HG02938 (cell line): ENCODE measurements around the gene HNRNPF.

Experiments
- ATAC-seq: cut with Tn5 transposase; IDR thresholded peaks from one replicate; pipeline ENCODE4 v1.9.1; 2021; ENCODE audit warnings: mild to moderate bottlenecking, moderate library complexity; ENCODE audit not compliant: unreplicated experiment

HNRNPF gene

DNA sequence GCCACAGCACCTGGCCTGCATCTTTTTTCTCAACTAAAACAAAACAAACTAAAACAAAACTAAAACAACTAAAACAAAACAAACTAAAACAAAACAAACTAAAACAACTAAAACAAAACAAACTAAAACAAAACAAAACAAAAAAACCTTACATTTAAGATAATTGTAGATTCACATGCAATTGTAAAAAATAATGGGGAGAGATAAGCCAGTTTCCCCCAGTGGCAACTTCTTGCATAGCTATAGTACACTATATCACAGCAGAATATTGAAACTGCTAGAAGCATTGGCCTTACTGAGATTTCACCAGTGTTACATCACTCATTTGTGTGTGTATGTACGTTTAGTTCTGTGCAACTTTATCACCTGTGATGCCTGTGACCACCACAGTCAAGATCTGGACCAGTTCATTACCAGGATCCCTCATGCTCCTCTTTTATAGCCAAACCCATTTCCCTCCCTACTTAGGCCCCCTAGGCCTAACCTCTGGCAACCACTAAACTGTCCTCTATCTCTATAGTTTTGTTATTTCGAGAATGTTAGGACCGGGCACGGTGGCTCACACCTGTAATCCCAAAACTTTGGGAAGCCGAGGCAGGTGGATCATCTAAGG, 28.3 kb downstream of the HNRNPF start:
- no peak for ATAC-seq

GRCh38 chr10:43377424-43377883, 31.5 kb downstream of the HNRNPF start:
- no peak for ATAC-seq

- ATAC-seq = no peak
Observed at GRCh38 chr10:43376828-43377423, 32.1 kb downstream of the HNRNPF start.

- no peak for ATAC-seq
Observed at GRCh38 chr10:43376046-43376635, 32.8 kb downstream of the HNRNPF start.

- ATAC-seq = no peak
Observed at GRCh38 chr10:43375401-43376020, 33.5 kb downstream of the HNRNPF start.

DNA sequence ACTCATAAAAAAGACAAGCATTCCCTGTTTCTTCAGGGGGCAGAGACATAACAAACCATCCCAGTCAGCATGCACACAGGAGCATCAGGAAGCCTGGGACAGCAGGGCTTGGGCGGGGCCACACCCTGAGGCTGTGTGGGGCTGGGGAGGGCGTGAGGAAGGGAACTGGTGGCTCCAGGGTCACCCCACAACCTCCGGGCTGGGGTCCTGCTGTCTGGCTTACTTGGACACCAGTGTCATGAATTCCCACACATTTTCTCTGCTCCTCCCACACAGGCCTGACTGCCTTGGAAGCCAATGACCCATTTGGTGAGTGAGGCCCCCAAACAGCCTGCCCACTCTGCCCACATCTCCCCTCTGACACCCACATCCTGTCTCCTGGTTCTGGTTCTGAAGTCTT, 34.8 kb downstream of the HNRNPF start:
- ATAC-seq = no peak

DNA sequence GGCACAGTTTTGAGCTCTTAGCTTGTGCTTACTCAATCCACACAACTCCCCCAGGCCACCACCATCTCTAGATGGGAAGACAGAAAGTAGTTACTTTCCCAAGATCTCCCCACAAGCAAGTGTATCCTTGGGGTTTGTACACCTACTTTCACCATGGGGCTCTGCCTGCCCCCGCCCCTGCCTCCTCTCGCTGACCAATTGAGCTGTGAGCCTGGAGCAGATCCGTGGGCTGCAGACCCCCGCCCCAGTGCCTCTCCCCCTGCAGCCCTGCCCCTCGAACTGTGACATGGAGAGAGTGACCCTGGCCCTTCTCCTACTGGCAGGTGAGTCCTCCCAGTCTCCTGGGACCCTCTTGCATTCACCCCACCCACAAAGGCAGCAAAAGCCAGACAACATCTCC, 35.5 kb downstream of the HNRNPF start:
- ATAC-seq = no peak

- ATAC-seq = no peak
Observed at GRCh38 chr10:43372765-43373361, 36.1 kb downstream of the HNRNPF start.

DNA sequence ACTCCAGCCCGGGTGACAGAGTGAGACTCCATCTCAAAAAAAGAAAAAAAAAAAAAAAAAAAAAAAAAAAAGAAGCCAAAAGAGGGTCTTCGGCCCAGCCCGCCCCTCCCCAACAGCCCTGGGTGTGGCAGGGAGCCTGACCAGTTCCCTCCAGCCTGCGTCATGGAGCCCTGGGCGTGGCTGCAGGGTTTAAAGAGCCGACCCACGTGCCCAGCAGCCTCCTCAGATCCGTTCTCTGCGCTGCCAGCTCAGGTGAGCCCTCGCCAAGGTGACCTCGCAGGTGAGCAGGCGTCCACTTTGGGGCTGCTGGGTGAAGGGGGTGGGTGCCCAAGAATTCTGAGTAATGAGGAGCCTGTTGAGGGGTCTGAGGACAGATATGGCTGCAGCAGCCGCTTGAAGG, 37.6 kb downstream of the HNRNPF start, which contains the start of gene FXYD4:
Gene FXYD4, plus strand, starts transcription at position 219 of the 400 bp plus-strand sequence. CDS start 2,111 bp downstream, outside the sequence.
- ATAC-seq = no peak

DNA sequence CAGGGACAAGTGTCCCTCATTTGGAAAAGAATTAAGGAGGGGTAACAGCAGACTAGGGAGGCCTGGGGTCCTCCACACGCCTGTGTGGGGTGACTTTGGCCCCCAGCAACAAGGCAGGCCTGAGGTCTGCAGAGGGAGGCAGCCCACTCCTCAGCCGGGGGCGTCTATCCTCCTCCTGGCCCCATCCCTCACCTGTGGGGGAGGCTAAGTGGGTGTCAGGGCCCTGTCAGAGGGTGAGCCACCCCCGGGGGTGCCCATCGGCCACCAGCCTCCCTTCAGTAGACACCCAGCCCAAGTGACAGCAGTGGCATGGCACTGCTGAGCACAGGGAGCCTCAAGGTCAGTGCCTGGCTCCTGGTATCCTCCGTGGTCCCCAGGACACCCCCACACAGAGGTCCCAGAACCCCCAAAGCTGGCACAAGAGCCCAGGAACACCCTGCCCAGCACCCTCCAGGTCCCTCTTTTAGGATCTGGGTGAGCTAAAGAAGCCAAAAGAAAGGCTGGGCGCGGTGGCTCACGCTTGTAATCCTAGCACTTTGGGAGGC, 38.2 kb downstream of the HNRNPF start:
- ATAC-seq = no peak

GRCh38 chr10:43369921-43370320, 39.1 kb downstream of the HNRNPF start:
- ATAC-seq = no peak

DNA sequence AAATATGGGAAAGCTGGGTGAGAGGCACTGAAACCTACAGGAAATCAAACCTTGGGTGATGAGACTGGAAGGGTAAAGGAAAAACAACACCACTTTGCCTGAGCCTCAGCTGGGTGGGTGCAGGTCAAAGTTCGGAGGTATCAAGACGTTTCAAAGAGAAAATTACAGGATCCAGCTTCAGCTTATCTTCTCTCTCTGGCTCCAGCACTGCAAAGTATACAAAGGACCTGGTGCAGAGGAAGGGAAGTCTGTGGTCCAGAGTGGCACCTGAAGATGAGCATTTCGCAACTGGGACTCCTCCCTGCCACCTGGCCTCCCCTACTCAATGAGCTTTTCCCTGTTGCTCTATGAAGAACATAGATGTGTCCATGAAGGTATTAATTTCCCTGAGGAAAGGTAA, 44.0 kb downstream of the HNRNPF start:
- no peak for ATAC-seq

DNA sequence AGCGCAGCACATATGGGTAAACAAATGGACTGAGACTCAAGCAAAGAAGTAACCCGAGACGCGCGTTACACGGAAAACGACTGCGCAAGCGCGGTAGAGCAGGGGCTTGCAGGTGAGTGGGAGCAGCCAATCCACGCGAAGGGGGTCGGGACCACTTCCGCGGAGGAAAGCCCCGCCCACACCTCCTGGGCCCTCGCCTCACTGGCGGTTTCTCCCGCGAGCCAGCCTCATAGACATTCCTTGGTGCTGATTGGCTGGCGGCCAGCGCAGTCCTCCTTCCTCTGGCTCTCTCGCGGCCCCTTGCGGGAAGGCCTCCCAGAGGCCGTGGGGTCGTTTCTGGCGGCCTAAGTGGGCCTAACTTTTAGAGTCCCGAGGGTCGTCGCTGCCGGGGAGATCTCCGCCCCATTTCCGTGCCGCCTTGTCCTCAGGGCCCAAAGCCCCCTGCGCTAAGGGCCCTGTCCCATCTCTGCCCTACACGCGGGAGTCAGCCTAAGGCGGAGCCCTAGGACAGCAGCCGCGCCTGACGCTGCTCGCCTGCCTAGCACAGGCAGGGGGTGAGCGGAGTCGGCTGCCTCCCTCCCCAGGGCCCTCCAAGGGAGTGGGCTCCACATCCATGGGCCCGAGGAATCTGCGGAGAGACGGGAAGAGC, 46.7 kb downstream of the HNRNPF start:
- ATAC-seq = peak; percentile 88

DNA sequence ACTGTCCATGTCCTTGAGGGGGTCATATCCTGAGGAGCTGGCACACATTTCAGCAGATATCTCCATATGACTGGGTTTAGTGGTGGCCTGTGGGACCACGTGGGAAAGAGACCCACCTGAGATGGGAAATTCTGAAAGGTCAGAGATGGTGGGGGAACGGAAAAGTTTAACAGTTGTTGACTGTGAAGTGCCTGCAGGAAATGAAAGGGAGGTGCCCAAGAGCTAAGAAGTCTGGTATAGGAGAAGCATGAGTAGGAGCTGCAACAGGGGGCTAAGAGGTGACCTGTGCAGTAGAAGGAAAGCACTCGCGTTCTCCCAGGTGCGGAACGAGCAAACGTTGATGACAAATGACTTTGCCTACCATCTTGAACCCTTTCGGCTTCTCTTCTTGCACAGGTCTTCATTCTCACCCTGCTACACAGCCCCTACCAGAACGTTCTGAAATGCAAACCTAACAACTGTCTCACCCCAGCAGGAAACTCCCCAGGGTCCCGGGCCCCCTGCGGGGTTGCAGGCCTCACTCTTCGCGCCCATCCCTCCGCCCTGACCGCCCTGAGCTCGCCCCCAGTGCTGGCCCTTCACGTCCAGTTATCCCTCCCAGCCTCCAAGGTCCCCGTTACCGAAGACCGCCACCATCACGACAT, 47.3 kb downstream of the HNRNPF start:
- no peak for ATAC-seq

GRCh38 chr10:43360086-43360485, 48.9 kb downstream of the HNRNPF start:
- ATAC-seq = no peak

- no peak for ATAC-seq
Observed at GRCh38 chr10:43355749-43356371, 53.1 kb downstream of the HNRNPF start.

- ATAC-seq = no peak
Observed at GRCh38 chr10:43354879-43355380, 54.1 kb downstream of the HNRNPF start.

DNA sequence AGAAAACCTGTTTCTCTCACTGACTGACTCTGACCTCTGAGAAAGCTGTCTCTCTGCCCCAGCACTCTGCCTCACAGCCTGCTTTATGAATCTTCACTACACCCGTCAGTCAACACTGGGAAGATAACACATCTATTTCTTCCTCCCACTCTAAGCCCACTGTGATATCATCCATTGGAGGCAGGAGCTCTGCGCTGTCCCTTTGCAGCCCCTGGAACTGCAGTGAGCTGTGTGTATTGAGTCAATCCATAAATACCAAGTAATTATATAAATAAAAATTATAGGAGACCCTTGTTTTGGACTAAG, 54.7 kb downstream of the HNRNPF start:
- ATAC-seq = no peak

- ATAC-seq = no peak
Observed at GRCh38 chr10:43353495-43354329, 55.3 kb downstream of the HNRNPF start.
